ENCODE measurements around the gene LRRC70.

The LRRC70 gene

DNA sequence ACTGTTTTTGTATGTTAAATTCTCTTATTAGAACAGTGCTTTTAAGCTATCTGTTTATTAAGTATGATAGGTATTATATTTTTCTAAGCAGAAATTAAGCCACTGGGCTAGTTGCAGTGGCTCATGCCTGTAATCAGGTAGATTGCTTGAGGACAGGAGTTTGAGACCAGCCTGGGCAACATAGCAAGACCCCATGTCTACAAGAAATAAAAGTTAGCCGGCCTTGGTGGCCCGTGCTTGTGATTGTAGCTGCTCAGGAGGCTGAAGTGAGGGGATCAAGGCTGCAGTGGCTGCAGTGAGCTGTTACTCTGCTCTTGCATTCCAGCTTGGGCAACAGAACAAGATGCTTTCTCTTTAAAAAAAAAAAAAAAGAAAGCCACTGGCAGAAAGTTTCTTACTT, 45.0 kb upstream of the LRRC70 start (continued):
- TF ChIP-seq PATZ1 (CRISPR knock-in tag; IDR thresholded peaks at IDR 0.05; ENCODE audit: borderline replicate concordance) (no peak), ARNTL (CRISPR knock-in tag; IDR thresholded peaks at IDR 0.05; ENCODE audit: borderline replicate concordance, low read depth) (no peak)

DNA sequence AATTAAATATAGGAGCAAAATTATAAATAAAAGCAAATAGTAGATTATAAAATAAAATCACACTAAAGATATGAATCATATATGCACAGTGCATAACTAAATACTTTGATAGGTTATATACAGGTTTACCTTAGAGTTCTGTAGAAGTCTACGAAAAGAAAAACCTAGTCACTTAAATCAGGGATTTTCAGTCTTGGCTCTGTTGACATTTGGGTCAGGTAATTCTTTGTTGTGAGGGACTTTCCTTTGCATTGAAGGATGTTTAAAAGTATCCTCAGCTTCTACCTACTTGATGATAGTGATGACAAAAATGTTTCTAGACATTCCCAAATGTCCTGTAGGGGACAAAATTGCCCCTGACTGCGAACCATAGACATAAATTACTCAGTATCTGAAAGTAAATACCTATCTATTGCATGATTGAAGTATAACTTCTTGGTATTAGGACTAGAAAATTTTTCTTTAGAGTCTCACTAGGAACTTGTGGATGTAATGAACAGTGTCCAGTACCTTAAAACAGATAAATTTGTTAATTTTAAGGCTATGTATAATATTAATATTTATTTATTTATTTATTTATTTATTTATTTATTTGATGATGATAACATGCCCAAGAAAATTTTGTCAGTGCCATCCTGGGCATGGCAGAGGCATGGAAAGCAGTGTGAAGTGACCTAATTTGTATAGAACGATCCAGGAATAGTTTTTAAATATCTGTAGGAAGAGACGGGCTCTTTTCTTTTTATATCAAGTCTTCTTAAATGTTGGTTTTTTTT, 44.0 kb upstream of the LRRC70 start:
- TF ChIP-seq ZFP30 (CRISPR knock-in tag; IDR thresholded peaks at IDR 0.05): no peak
- TF ChIP-seq ESRRG (CRISPR knock-in tag; IDR thresholded peaks at IDR 0.05): no peak
- TF ChIP-seq RARB (CRISPR knock-in tag; IDR thresholded peaks at IDR 0.05): no peak
- TF ChIP-seq ARNTL (CRISPR knock-in tag; IDR thresholded peaks at IDR 0.05; ENCODE audit: borderline replicate concordance, low read depth): no peak
- TF ChIP-seq ZNF565 (CRISPR knock-in tag; conservative IDR thresholded peaks at IDR 0.05; ENCODE audit: low read depth): no peak
- TF ChIP-seq ZFP3 (CRISPR knock-in tag; IDR thresholded peaks at IDR 0.05): no peak
- no peak for TF ChIP-seq TSHZ2 (CRISPR knock-in tag; IDR thresholded peaks at IDR 0.05)
- TF ChIP-seq PATZ1 (CRISPR knock-in tag; IDR thresholded peaks at IDR 0.05; ENCODE audit: borderline replicate concordance): no peak
- no peak for TF ChIP-seq ZC3H10 (CRISPR knock-in tag; IDR thresholded peaks at IDR 0.05)
- TF ChIP-seq OSR1 (CRISPR knock-in tag; IDR thresholded peaks at IDR 0.05): no peak
- TF ChIP-seq ZNF8 (CRISPR knock-in tag; IDR thresholded peaks at IDR 0.05): no peak
- no peak for TF ChIP-seq SNAI2 (CRISPR knock-in tag; IDR thresholded peaks at IDR 0.05)
- TF ChIP-seq, protein P1, sequence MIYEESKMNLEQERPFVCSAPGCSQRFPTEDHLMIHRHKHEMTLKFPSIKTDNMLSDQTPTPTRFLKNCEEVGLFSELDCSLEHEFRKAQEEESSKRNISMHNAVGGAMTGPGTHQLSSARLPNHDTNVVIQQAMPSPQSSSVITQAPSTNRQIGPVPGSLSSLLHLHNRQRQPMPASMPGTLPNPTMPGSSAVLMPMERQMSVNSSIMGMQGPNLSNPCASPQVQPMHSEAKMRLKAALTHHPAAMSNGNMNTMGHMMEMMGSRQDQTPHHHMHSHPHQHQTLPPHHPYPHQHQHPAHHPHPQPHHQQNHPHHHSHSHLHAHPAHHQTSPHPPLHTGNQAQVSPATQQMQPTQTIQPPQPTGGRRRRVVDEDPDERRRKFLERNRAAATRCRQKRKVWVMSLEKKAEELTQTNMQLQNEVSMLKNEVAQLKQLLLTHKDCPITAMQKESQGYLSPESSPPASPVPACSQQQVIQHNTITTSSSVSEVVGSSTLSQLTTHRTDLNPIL (CRISPR knock-in tag; IDR thresholded peaks at IDR 0.05; ENCODE audit: low read depth): no peak
- TF ChIP-seq GLIS3 (CRISPR knock-in tag; IDR thresholded peaks at IDR 0.05): no peak
- no peak for TF ChIP-seq CSDC2 (CRISPR knock-in tag; IDR thresholded peaks at IDR 0.05)
- ATAC-seq: no peak

DNA sequence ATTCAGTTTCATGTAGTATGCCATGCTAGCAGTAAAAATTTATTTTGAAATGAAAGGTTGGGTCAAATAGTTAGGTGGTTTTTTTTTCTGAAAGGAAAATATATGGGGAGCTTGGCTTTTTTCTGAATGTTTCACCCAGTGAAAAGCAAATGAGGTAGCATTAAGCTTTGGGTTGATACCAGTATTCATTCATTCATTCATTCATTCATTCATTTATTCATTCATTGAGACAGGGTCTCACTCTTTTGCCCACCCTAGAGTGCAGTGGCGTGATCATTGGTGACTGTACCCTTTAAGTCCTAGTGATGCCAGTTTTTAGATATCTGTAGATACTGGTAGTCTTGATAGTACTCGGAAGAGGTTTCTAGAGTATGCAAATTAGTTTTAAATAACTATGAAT, 42.4 kb upstream of the LRRC70 start:
- no peak for TF ChIP-seq ZNF70 (CRISPR knock-in tag; IDR thresholded peaks at IDR 0.05)
- TF ChIP-seq, protein P2, sequence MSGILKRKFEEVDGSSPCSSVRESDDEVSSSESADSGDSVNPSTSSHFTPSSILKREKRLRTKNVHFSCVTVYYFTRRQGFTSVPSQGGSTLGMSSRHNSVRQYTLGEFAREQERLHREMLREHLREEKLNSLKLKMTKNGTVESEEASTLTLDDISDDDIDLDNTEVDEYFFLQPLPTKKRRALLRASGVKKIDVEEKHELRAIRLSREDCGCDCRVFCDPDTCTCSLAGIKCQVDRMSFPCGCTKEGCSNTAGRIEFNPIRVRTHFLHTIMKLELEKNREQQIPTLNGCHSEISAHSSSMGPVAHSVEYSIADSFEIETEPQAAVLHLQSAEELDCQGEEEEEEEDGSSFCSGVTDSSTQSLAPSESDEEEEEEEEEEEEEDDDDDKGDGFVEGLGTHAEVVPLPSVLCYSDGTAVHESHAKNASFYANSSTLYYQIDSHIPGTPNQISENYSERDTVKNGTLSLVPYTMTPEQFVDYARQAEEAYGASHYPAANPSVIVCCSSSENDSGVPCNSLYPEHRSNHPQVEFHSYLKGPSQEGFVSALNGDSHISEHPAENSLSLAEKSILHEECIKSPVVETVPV (CRISPR knock-in tag; IDR thresholded peaks at IDR 0.05): no peak
- no peak for TF ChIP-seq ARNTL (CRISPR knock-in tag; IDR thresholded peaks at IDR 0.05; ENCODE audit: borderline replicate concordance, low read depth)
- ATAC-seq: no peak

GRCh38 chr5:62536783-62537182, 41.8 kb upstream of the LRRC70 start:
- ATAC-seq: no peak
- TF ChIP-seq ISL1 (CRISPR knock-in tag; IDR thresholded peaks at IDR 0.05) (no peak), ESRRG (CRISPR knock-in tag; IDR thresholded peaks at IDR 0.05) (no peak), POU6F1 (CRISPR knock-in tag; IDR thresholded peaks at IDR 0.05; ENCODE audit: borderline replicate concordance, low read depth) (no peak), TSHZ2 (CRISPR knock-in tag; IDR thresholded peaks at IDR 0.05) (no peak)

All from SK-N-SH treated with all-trans-retinoic acid at 6 μM for 48 hours (cell line).